Fibroblast of pulmonary artery (primary cell): ENCODE results near the gene XYLT1.
"Not testable (repeated sequence)": the region's sequence is repeated elsewhere in the genome, so short reads cannot be mapped to it uniquely, and the experiment has no call there.

Source experiments
- DNase-seq: peaks from one replicate; pipeline ENCODE4 v3.0.0-alpha.2; 2010; ENCODE audit warnings: low read depth
- H3K4me3 ChIP-seq: replicated peaks from 2 replicates; pipeline ENCODE4 v1.5.1; 2011; ENCODE audit warnings: low read depth, mild to moderate bottlenecking, control low read depth, low read length, moderate library complexity
- TF ChIP-seq, protein P1 (sequence below): IDR thresholded peaks from 2 replicates; pipeline ENCODE4 v1.5.1; 2011; ENCODE audit warnings: mild to moderate bottlenecking, control low read depth, low read length, inconsistent platforms; ENCODE audit errors: missing control alignments

XYLT1 gene

DNA sequence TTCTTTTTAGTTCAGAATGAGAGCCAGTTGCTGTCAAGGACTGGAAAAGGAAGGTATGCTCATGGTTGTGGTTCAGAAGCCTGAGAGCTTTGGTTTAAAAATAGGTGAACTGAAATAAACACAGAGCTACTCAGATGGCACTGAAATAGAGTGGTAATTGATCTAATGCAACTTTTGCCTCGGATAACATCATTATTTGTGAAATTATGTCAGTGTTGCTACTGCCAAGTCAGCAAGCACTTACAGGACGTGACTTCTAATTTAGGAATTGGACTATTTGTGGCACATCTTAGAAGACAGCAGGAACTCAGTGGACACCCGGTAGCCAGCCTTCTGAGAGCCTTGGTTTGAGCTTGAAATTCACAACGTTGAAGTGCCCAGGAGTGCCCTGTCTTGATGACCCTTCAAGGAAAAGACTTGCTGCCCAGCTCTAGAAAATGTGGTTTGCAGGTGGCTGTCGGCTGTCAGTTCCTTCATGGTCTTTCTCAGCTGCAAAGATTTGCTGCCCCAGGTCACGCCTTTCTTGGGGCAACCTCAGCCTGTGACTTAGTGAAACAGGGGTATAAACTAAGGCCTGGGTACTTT is 42.0 kb upstream of the XYLT1 start:
- DNase-seq = no peak
- TF ChIP-seq, protein P1, sequence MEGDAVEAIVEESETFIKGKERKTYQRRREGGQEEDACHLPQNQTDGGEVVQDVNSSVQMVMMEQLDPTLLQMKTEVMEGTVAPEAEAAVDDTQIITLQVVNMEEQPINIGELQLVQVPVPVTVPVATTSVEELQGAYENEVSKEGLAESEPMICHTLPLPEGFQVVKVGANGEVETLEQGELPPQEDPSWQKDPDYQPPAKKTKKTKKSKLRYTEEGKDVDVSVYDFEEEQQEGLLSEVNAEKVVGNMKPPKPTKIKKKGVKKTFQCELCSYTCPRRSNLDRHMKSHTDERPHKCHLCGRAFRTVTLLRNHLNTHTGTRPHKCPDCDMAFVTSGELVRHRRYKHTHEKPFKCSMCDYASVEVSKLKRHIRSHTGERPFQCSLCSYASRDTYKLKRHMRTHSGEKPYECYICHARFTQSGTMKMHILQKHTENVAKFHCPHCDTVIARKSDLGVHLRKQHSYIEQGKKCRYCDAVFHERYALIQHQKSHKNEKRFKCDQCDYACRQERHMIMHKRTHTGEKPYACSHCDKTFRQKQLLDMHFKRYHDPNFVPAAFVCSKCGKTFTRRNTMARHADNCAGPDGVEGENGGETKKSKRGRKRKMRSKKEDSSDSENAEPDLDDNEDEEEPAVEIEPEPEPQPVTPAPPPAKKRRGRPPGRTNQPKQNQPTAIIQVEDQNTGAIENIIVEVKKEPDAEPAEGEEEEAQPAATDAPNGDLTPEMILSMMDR = no peak
- H3K4me3 ChIP-seq = no peak overlapping the region

DNA sequence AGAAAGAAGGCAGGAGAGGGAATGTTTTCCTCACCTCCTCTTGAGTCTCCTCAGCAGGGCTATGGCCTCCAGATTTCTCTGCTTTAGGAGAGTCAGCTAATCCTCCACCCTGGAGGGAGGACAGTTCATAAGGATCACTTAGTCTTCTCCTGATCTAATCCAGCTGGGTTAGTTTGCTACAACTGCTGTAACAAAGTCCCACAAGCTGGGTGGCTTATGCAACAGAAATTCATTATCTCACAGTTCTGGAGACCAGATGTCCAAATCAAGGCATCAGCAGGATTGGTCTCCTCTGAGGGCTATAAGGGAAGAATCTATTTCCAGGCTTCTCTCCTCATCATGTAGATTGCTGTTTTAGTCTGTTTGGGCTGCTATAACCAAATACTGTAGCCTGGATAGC is 40.6 kb upstream of the XYLT1 start:
- TF ChIP-seq, protein P1 = no peak
- DNase-seq = no peak
- no peak overlapping the region for H3K4me3 ChIP-seq

DNA sequence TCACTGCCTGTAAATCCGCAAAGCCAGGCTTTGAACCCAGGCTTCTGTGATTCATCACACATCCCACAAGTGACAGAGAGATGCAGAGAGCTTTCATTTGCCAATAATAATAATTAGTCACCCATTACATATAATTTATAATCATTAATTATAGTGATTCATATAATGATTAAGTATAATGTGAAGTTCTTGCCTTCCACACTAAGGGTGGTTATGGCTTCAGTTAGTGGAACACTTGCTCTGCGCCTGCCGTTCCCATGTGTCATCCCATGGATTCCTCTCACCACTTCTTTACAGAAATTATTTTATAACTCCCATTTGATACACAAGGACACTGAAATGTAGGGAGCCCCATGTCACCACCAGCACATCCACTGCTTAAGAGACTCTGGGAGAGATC is 39.8 kb upstream of the XYLT1 start:
- no peak overlapping the region for H3K4me3 ChIP-seq
- TF ChIP-seq, protein P1 = no peak
- no peak for DNase-seq

DNA sequence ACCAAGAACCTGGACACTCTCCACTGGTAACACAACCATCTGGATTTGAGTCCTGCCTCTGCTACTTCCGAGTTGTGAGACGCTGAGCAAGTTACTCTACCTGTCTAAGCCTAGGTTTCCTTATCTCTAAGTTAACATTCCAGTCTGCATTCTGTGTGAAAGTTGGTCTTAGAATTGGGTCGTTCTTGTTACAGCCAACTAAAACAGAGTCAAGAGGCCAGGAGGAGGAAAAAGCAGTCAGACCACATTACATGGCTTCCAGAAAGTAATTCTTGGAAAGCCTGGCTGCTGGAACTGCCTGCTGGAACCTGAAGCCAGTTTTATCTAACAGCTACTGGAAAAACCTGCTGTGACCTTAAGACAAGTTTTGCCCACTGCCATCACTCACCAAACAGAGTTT is 38.4 kb upstream of the XYLT1 start:
- DNase-seq = no peak
- TF ChIP-seq, protein P1 = no peak

DNA sequence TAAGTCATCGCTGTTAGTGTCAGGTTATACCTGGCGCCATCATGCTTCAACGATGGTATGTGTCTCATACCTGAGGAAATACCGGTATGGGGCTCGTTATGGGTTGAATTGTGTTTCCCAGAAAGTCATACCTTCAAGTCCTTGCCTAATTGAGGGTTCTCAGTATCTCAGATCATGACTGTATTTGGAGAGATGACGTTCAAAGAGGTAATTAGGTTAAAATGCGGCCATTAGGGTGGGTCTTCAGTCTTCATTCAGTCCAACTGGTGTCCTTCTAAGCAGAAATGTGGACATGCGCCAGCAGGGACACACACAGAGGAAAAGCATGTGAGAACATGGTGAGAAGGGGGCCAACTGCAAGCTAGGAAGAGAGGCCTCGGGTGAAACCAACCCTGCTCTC is 37.5 kb upstream of the XYLT1 start:
- TF ChIP-seq, protein P1 = no peak
- DNase-seq = no peak
- no peak overlapping the region for H3K4me3 ChIP-seq

More for the DNA sequence above, 38.4 kb upstream of the XYLT1 start:
- no peak overlapping the region for H3K4me3 ChIP-seq

DNA sequence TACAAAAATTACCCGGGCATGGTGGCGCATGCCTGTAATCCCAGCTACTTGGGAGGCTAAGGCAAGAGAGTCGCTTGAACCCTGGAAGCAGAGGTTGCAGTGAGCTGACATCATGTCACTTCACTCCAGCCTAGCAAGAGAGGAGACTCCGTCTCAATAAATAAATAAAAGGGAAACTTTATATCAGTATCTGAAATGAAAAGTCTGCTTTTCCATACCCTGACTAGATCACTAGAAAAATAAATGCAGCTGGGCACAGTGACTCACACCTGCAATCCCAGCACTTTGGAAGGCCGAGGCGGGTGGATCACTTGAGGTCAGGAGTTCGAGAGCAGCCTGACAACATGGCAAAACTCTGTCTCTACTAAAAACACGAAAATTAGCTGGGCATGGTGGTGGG is 36.8 kb upstream of the XYLT1 start:
- not testable (repeated sequence) for DNase-seq, H3K4me3 ChIP-seq

DNA sequence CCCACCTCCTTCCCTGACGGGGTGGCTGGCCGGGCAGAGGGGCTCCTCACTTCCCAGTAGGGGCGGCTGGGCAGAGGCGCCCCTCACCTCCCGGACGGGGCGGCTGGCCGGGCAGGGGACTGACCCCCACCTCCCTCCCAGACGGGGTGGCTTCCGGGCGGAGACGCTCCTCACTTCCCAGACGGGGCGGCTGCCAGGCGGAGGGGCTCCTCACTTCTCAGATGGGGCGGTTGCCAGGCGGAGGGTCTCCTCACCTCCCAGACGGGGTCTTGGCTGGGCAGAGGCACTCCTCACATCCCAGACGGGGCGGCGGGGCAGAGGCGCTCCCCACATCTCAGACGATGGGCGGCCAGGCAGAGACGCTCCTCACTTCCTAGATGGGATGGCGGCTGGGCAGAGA is 35.1 kb upstream of the XYLT1 start:
- DNase-seq, H3K4me3 ChIP-seq: not testable (repeated sequence)

DNA sequence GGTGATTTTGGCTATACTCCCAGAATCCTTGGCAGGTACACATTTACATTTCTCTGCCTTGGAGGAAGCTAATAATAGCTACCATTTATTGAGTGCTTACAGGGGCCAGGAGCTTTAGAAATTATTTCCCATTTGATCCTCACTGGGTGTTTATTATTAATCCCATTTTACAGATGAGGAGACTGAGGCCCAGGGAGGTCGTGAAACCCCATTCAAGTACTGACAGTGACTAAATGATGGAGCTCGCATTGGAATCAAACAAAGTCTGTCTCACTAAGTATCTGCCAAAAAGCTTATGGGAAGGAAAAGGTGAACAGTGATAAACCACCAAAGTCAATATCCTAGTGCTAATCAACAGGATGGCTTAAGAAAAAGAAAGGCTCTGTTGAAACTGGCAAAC is 33.3 kb upstream of the XYLT1 start:
- TF ChIP-seq, protein P1 = no peak
- no peak overlapping the region for H3K4me3 ChIP-seq

More for the DNA sequence above, 33.3 kb upstream of the XYLT1 start:
- DNase-seq = no peak
